H9 (cell line): Measurements from ENCODE around the gene ESRRA. TPM values are rescaled to one million over a fixed set of nuclear protein-coding genes. Genes with fewer than 3 reads are reported as not detected.

ENCODE experiments used
- DNase-seq: peaks from one replicate; pipeline ENCODE4 v3.0.0-alpha.2; 2017
- H2AFZ ChIP-seq: one replicate; pipeline ENCODE4 v1.6.1; 2013; ENCODE audit warnings: mild to moderate bottlenecking, low read length, control low read depth, moderate library complexity
- H2AK5ac ChIP-seq: 2 replicates; pipeline ENCODE4 v1.6.1; 2013; ENCODE audit warnings: low read length, control low read depth, mixed read lengths; ENCODE audit not compliant: insufficient read length
- H2BK120ac ChIP-seq: one replicate; pipeline ENCODE4 v1.6.1; 2013; ENCODE audit warnings: low read depth, mild to moderate bottlenecking, low read length, control low read depth, inconsistent platforms; ENCODE audit not compliant: poor library complexity, severe bottlenecking
- H2BK12ac ChIP-seq: 2 replicates; pipeline ENCODE4 v1.6.1; 2013; ENCODE audit warnings: low read length, control low read depth, mixed read lengths, low read depth; ENCODE audit not compliant: insufficient read length
- H2BK15ac ChIP-seq: 2 replicates; pipeline ENCODE4 v1.6.1; 2013; ENCODE audit warnings: low read depth, low read length, control low read depth
- H2BK20ac ChIP-seq: one replicate; pipeline ENCODE4 v1.6.1; 2013; ENCODE audit warnings: low read depth, mild to moderate bottlenecking, low read length, control low read depth, inconsistent platforms; ENCODE audit not compliant: poor library complexity, severe bottlenecking
- H2BK5ac ChIP-seq: 2 replicates; pipeline ENCODE4 v1.6.1; 2013; ENCODE audit warnings: low read length, control low read depth, mixed read lengths; ENCODE audit not compliant: insufficient read length
- H3K14ac ChIP-seq: 2 replicates; pipeline ENCODE4 v1.6.1; 2013; ENCODE audit warnings: low read length, control low read depth; ENCODE audit not compliant: insufficient read depth
- H3K18ac ChIP-seq: 2 replicates; pipeline ENCODE4 v1.6.1; 2013; ENCODE audit warnings: low read depth, mild to moderate bottlenecking, mixed read lengths, low read length, control low read depth; ENCODE audit not compliant: insufficient read length
- H3K23ac ChIP-seq: 2 replicates; pipeline ENCODE4 v1.6.1; 2013; ENCODE audit warnings: low read length, control low read depth, mixed read lengths, low read depth; ENCODE audit not compliant: insufficient read length
- H3K23me2 ChIP-seq: 2 replicates; pipeline ENCODE4 v1.6.1; 2013; ENCODE audit warnings: low read depth, mild to moderate bottlenecking, mixed read lengths, low read length, control low read depth; ENCODE audit not compliant: insufficient read length, poor library complexity, severe bottlenecking
- H3K27ac ChIP-seq: 2 replicates; pipeline ENCODE4 v1.5.1; 2013; ENCODE audit warnings: low read length, control low read depth, mixed read lengths, low read depth; ENCODE audit not compliant: insufficient read length
- H3K27me3 ChIP-seq: 2 replicates; pipeline ENCODE4 v1.6.1; 2013; ENCODE audit warnings: low read length, control low read depth, inconsistent platforms; ENCODE audit not compliant: insufficient read depth
- H3K4ac ChIP-seq: 2 replicates; pipeline ENCODE4 v1.6.1; 2013; ENCODE audit warnings: low read depth, mild to moderate bottlenecking, control low read depth, inconsistent platforms, low read length, moderate library complexity
- H3K4me1 ChIP-seq: 2 replicates; pipeline ENCODE4 v1.6.1; 2013; ENCODE audit warnings: low read length, control low read depth, inconsistent platforms; ENCODE audit not compliant: insufficient read depth
- H3K4me2 ChIP-seq: 2 replicates; pipeline ENCODE4 v1.6.1; 2013; ENCODE audit warnings: low read length, control low read depth, mixed read lengths; ENCODE audit not compliant: insufficient read length, insufficient read depth
- H3K56ac ChIP-seq: 2 replicates; pipeline ENCODE4 v1.6.1; 2013; ENCODE audit warnings: low read depth, mild to moderate bottlenecking, mixed read lengths, low read length, control low read depth; ENCODE audit not compliant: insufficient read length
- H3K79me1 ChIP-seq: 2 replicates; pipeline ENCODE4 v1.6.1; 2013; ENCODE audit warnings: low read depth, mild to moderate bottlenecking, moderate library complexity, low read length, control low read depth, inconsistent platforms; ENCODE audit not compliant: insufficient read depth, poor library complexity, severe bottlenecking
- H3K79me2 ChIP-seq: 2 replicates; pipeline ENCODE4 v1.6.1; 2013; ENCODE audit warnings: low read length, control low read depth, inconsistent platforms; ENCODE audit not compliant: insufficient read depth
- H3K9ac ChIP-seq: 2 replicates; pipeline ENCODE4 v1.6.1; 2013; ENCODE audit warnings: low read length, control low read depth, mixed read lengths; ENCODE audit not compliant: insufficient read length; ENCODE audit errors: extremely low read depth
- H3K9me3 ChIP-seq: one replicate; pipeline ENCODE4 v1.6.1; 2013; ENCODE audit warnings: low read depth, low read length, inconsistent platforms; ENCODE audit not compliant: control insufficient read depth
- H3T11ph ChIP-seq: one replicate; pipeline ENCODE4 v1.6.1; 2013; ENCODE audit warnings: mild to moderate bottlenecking, low read length, control low read depth, inconsistent platforms
- H4K20me1 ChIP-seq: one replicate; pipeline ENCODE4 v1.6.1; 2013; ENCODE audit not compliant: control insufficient read depth, insufficient read length, insufficient read depth
- H4K5ac ChIP-seq: 2 replicates; pipeline ENCODE4 v1.6.1; 2013; ENCODE audit warnings: low read depth, mild to moderate bottlenecking, mixed read lengths, low read length, control low read depth; ENCODE audit not compliant: insufficient read length
- H4K8ac ChIP-seq: replicated peaks from 2 replicates; pipeline ENCODE4 v1.6.1; 2013; ENCODE audit warnings: low read length, control low read depth, mixed read lengths, low read depth; ENCODE audit not compliant: insufficient read length
- H4K91ac ChIP-seq: 2 replicates; pipeline ENCODE4 v1.6.1; 2013; ENCODE audit warnings: low read depth, mild to moderate bottlenecking, moderate library complexity, mixed read lengths, low read length, control low read depth; ENCODE audit not compliant: insufficient read length
- H3K27ac Mint-ChIP-seq, 3 experiments: 2 replicates in 2 of 3; 3 replicates in 1 of 3; pipeline ENCODE4 v1.8.0; 2020 to 2021; ENCODE audit warnings: mixed read lengths in 3 of 3, mild to moderate bottlenecking in 1 of 3, moderate library complexity in 1 of 3
- H3K27me3 Mint-ChIP-seq: 2 replicates; pipeline ENCODE4 v1.8.0; 2021; ENCODE audit warnings: low read depth, mild to moderate bottlenecking, moderate library complexity, mixed read lengths
- H3K36me3 Mint-ChIP-seq, 3 experiments: 2 replicates in 2 of 3; 3 replicates in 1 of 3; pipeline ENCODE4 v1.8.0; 2020 to 2021; ENCODE audit warnings: low read depth in 3 of 3, mixed read lengths in 3 of 3; ENCODE audit not compliant: insufficient read depth in 1 of 3
- H3K4me1 Mint-ChIP-seq, 2 experiments: 2 replicates each; pipeline ENCODE4 v1.8.0; 2020; ENCODE audit warnings: mixed read lengths in 2 of 2
- H3K4me3 Mint-ChIP-seq, 2 experiments: 2 replicates in 1 of 2; 3 replicates in 1 of 2; pipeline ENCODE4 v1.8.0; 2020 to 2021; ENCODE audit warnings: mild to moderate bottlenecking in 2 of 2, mixed read lengths in 2 of 2, moderate library complexity in 1 of 2
- H3K9me3 Mint-ChIP-seq, 2 experiments: 2 replicates in 1 of 2; 3 replicates in 1 of 2; pipeline ENCODE4 v1.8.0; 2020; ENCODE audit warnings: mild to moderate bottlenecking in 2 of 2, mixed read lengths in 2 of 2, moderate library complexity in 1 of 2
- CTCF ChIP-seq: fragments of 200-600 bp; sonication (generic); conservative IDR thresholded peaks from 3 replicates; pipeline ENCODE4 v1.8.0; 2021; ENCODE audit warnings: antibody characterized with exemption, mild to moderate bottlenecking
- WGBS: extraction: QIAGEN DNeasy Blood & Tissue Kit; methylation state at CpG from one replicate; pipeline ENCODE4 v1.1.7; 2013; ENCODE audit warnings: missing lambda C conversion rate, low lambda C conversion rate, mixed read lengths; ENCODE audit not compliant: insufficient read length; ENCODE audit errors: extremely low coverage; 5-methylcytosine and 5-hydroxymethylcytosine counted together
- total RNA-seq: library from RNA; stranded (reverse); gene quantifications from 2 replicates; pipeline ENCODE4 v1.2.1, GENCODE V29; 2021

ESRRA gene
- total RNA-seq, 1 experiment from 2014 or later, result 42.3 TPM

- no peak overlapping the region for H3K27ac ChIP-seq
- no peak for DNase-seq
- no peak overlapping the region for H2BK20ac ChIP-seq
- no CpG with 5 or more reads among the region's 23 CpGs for WGBS
- H2AK5ac ChIP-seq, result no peak overlapping the region
- H2BK120ac ChIP-seq, result no peak overlapping the region
- H3K79me2 ChIP-seq, result no peaks in the 10 kb centered on the region
- H3K14ac ChIP-seq, result no peak overlapping the region
- H2AFZ ChIP-seq, result no peak overlapping the region
- H4K8ac ChIP-seq, result no peak overlapping the region
- no peaks in the 10 kb centered on the region for H3K9me3 ChIP-seq
- no peak for TF ChIP-seq CTCF
- H3K27me3 ChIP-seq, result no peaks in the 10 kb centered on the region
- peaks cover 15% of the 10 kb centered on the region for H3K23me2 ChIP-seq
- H3K18ac ChIP-seq, result no peak overlapping the region
- no peaks in the 10 kb centered on the region for H3K79me1 ChIP-seq
- peak overlapping the region; percentile 29 for H3K4me2 ChIP-seq
- peaks cover 2% of the 10 kb centered on the region for H4K20me1 ChIP-seq
- peak overlapping the region; percentile 97 to 99 for H3K4me3 Mint-ChIP-seq
- no peak overlapping the region for H3K4ac ChIP-seq
- H3K27ac Mint-ChIP-seq, result peak overlapping the region in 2 of 3 experiments; percentile 95 to 96; a peak in 4 of 7 replicates
- H2BK15ac ChIP-seq, result no peak overlapping the region
- peaks cover 18 to 23% of the 10 kb centered on the region in 2 experiments for H3K4me1 Mint-ChIP-seq
- H3K9me3 Mint-ChIP-seq, result no peaks in the 10 kb centered on the region
- no peaks in the 10 kb centered on the region; the same call in 1 of the 2 replicates for H3K27me3 Mint-ChIP-seq
- no peak overlapping the region for H2BK12ac ChIP-seq
- no peak overlapping the region for H4K5ac ChIP-seq
- H3K23ac ChIP-seq, result no peak overlapping the region
- peaks cover 16 to 45% (median 31%) of the 10 kb centered on the region in 3 experiments; a peak in 6 of 7 replicates for H3K36me3 Mint-ChIP-seq
- H3K56ac ChIP-seq, result no peak overlapping the region
- no peaks in the 10 kb centered on the region for H3K4me1 ChIP-seq
- no peak overlapping the region for H3T11ph ChIP-seq
- no peak overlapping the region for H4K91ac ChIP-seq
- H3K9ac ChIP-seq, result no peak overlapping the region
- no peak overlapping the region for H2BK5ac ChIP-seq
Observed at GRCh38 chr11:64268025-64268892, 37.1 kb upstream of the ESRRA start.
